ENCODE data around the gene KDR. TPM values are rescaled to one million over a fixed set of nuclear protein-coding genes. Genes with fewer than 3 reads are reported as not detected.

The KDR gene
- total and polyA plus RNA-seq, 10 of the 15 experiments (the other 5 are each of a cell fraction or from before 2014, with no cell fraction given), result 0.04 to 0.13 TPM; not detected in 8

- ChIA-PET SMC1A (ENCODE audit: uncharacterized antibody, unreplicated experiment) (no interaction called here), RAD21 (ENCODE audit: unreplicated experiment) (no interaction called here), CTCF (no interaction called here), POLR2A (no interaction called here)
- H3K4me3 ChIP-seq, result no peak overlapping the region
- H4K20me1 ChIP-seq (ENCODE audit: control insufficient read depth, insufficient read depth), result no peaks in the 10 kb centered on the region
- no peaks in the 10 kb centered on the region for H3K4me1 ChIP-seq (ENCODE audit: control insufficient read depth, insufficient read depth, low read length)
- no peak overlapping the region for H3K4me2 ChIP-seq (ENCODE audit: control insufficient read depth, insufficient read depth)
- no TSS peak for BruUV-seq (replicated peaks)
- H3K27ac ChIP-seq (ENCODE audit: control insufficient read depth, insufficient read depth), result no peak overlapping the region
- FAIRE-seq (no peak), ATAC-seq (no peak), DNase-seq (ENCODE audit: low read depth, low spot score) (no peak)
- H2AFZ ChIP-seq (ENCODE audit: control insufficient read depth, low read depth, low read length), result no peak overlapping the region
- in situ Hi-C loops (cut with MboI) (no loop called here), intact Hi-C loops (cut with micrococcal nuclease; ENCODE audit: unreplicated experiment) (no loop called here)
- no peak overlapping the region for H3K9ac ChIP-seq (ENCODE audit: control insufficient read depth, insufficient read depth, low read length)
- WGBS (ENCODE audit: insufficient coverage, insufficient replicate concordance, low lambda C conversion rate, missing lambda C conversion rate), result 52% methylated on average over 10 of the region's 10 CpGs
- TF ChIP-seq RB1 (IDR thresholded peaks at IDR 0.05; ENCODE audit: borderline replicate concordance), result no peak
- no peak for TF ChIP-seq EGR1 (IDR thresholded peaks at IDR 0.05; ENCODE audit: borderline replicate concordance in 1 of 2, low read depth in 2 of 2, low read length in 2 of 2)
- no peaks in the 10 kb centered on the region for H3K79me2 ChIP-seq (ENCODE audit: control insufficient read depth, insufficient read depth, low read length)
- no peaks in the 10 kb centered on the region for H3K36me3 ChIP-seq (ENCODE audit: control insufficient read depth in 2 of 2, insufficient read depth in 2 of 2, low read length in 1 of 2)
- no peaks in the 10 kb centered on the region for H3K9me3 ChIP-seq (replicated peaks; ENCODE audit: control insufficient read depth, insufficient read depth, low read length)
- H3K27me3 ChIP-seq (replicated peaks in 1 of 2; ENCODE audit: control insufficient read depth in 2 of 2, insufficient read depth in 2 of 2, low read length in 1 of 2), result no peaks in the 10 kb centered on the region
Observed at GRCh38 chr4:55098456-55099204, 26.8 kb downstream of the KDR start.

DNA sequence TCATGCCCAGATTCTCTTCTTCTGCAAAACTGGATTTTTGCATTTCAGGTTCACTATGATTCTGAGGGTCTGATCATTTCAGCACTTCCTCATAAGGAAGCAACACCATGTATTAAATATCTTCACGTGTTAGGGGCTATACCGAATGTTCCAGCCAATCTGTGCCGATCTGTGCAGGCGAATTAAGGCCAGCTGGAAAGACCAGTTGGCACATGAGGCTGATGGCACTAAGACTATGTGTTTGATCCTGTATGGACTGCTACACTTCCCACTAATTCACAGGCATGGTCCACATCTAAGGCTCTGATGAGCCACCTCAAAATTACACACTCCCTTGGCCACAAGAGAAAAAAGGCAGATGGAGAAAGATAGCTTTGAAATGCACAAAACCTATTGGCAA, 28.8 kb downstream of the KDR start:
- no peaks in the 10 kb centered on the region for H3K9me3 ChIP-seq (replicated peaks; ENCODE audit: control insufficient read depth, insufficient read depth, low read length)
- ATAC-seq (no peak), FAIRE-seq (no peak), DNase-seq (ENCODE audit: low read depth, low spot score) (no peak)
- H3K79me2 ChIP-seq (ENCODE audit: control insufficient read depth, insufficient read depth, low read length), result no peaks in the 10 kb centered on the region
- H3K4me1 ChIP-seq (ENCODE audit: control insufficient read depth, insufficient read depth, low read length), result no peaks in the 10 kb centered on the region
- ChIA-PET POLR2A (no interaction called here), SMC1A (ENCODE audit: uncharacterized antibody, unreplicated experiment) (no interaction called here), CTCF (no interaction called here), RAD21 (ENCODE audit: unreplicated experiment) (no interaction called here)
- no peaks in the 10 kb centered on the region; a peak in 1 of 4 replicates for H3K27me3 ChIP-seq (replicated peaks in 1 of 2; ENCODE audit: control insufficient read depth in 2 of 2, insufficient read depth in 2 of 2, low read length in 1 of 2)
- intact Hi-C loops (cut with micrococcal nuclease; ENCODE audit: unreplicated experiment), result no loop called here
- in situ Hi-C loops (cut with MboI), result no loop called here
- H3K36me3 ChIP-seq (ENCODE audit: control insufficient read depth in 2 of 2, insufficient read depth in 2 of 2, low read length in 1 of 2), result no peaks in the 10 kb centered on the region
- no peaks in the 10 kb centered on the region for H4K20me1 ChIP-seq (ENCODE audit: control insufficient read depth, insufficient read depth)
- no TSS peak for BruUV-seq (replicated peaks)
- H3K4me2 ChIP-seq (ENCODE audit: control insufficient read depth, insufficient read depth), result no peak overlapping the region
- WGBS (ENCODE audit: insufficient coverage, insufficient replicate concordance, low lambda C conversion rate, missing lambda C conversion rate), result 51% methylated on average over 4 of the region's 4 CpGs
- H3K9ac ChIP-seq (ENCODE audit: control insufficient read depth, insufficient read depth, low read length), result no peak overlapping the region
- no peak overlapping the region for H3K4me3 ChIP-seq
- no peak overlapping the region for H2AFZ ChIP-seq (ENCODE audit: control insufficient read depth, low read depth, low read length)
- no peak overlapping the region for H3K27ac ChIP-seq (ENCODE audit: control insufficient read depth, insufficient read depth)
- TF ChIP-seq MYC (IDR thresholded peaks at IDR 0.05; ENCODE audit: insufficient read depth, insufficient read length, insufficient replicate concordance, low read length, severe bottlenecking) (no peak), CBX3 (IDR thresholded peaks at IDR 0.05; ENCODE audit: borderline replicate concordance, low read depth) (no peak), RFX5 (IDR thresholded peaks at IDR 0.05; ENCODE audit: low read depth, low read length) (no peak), ESRRA (IDR thresholded peaks at IDR 0.05; ENCODE audit: low read length) (no peak), DPF2 (IDR thresholded peaks at IDR 0.05) (no peak)
- TF ChIP-seq, protein P1, sequence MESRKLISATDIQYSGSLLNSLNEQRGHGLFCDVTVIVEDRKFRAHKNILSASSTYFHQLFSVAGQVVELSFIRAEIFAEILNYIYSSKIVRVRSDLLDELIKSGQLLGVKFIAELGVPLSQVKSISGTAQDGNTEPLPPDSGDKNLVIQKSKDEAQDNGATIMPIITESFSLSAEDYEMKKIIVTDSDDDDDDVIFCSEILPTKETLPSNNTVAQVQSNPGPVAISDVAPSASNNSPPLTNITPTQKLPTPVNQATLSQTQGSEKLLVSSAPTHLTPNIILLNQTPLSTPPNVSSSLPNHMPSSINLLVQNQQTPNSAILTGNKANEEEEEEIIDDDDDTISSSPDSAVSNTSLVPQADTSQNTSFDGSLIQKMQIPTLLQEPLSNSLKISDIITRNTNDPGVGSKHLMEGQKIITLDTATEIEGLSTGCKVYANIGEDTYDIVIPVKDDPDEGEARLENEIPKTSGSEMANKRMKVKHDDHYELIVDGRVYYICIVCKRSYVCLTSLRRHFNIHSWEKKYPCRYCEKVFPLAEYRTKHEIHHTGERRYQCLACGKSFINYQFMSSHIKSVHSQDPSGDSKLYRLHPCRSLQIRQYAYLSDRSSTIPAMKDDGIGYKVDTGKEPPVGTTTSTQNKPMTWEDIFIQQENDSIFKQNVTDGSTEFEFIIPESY (IDR thresholded peaks at IDR 0.05), result no peak
- TF ChIP-seq, protein P2, sequence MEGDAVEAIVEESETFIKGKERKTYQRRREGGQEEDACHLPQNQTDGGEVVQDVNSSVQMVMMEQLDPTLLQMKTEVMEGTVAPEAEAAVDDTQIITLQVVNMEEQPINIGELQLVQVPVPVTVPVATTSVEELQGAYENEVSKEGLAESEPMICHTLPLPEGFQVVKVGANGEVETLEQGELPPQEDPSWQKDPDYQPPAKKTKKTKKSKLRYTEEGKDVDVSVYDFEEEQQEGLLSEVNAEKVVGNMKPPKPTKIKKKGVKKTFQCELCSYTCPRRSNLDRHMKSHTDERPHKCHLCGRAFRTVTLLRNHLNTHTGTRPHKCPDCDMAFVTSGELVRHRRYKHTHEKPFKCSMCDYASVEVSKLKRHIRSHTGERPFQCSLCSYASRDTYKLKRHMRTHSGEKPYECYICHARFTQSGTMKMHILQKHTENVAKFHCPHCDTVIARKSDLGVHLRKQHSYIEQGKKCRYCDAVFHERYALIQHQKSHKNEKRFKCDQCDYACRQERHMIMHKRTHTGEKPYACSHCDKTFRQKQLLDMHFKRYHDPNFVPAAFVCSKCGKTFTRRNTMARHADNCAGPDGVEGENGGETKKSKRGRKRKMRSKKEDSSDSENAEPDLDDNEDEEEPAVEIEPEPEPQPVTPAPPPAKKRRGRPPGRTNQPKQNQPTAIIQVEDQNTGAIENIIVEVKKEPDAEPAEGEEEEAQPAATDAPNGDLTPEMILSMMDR (IDR thresholded peaks at IDR 0.05 in 2 of 3, conservative IDR thresholded peaks at IDR 0.05 in 1 of 3; ENCODE audit: control insufficient read depth in 2 of 3, extremely low read depth in 1 of 3, insufficient read depth in 1 of 3, low read depth in 3 of 3, low read length in 3 of 3), result no peak
